HuH-7 (cell line): ENCODE measurements around the gene NPHP4.
"Not testable (repeated sequence)": the region's sequence is repeated elsewhere in the genome, so short reads cannot be mapped to it uniquely, and the experiment has no call there.

ENCODE experiments used
- DNase-seq: peaks from one replicate; pipeline ENCODE4 v3.0.0; 2011; ENCODE audit warnings: low spot score

The NPHP4 gene

GRCh38 chr1:5911871-5912271 lies 80.4 kb downstream of the NPHP4 start:
- DNase-seq, result no peak

- no peak for DNase-seq
Observed at GRCh38 chr1:5911157-5911556, 81.1 kb downstream of the NPHP4 start.

- DNase-seq, result no peak
Observed at GRCh38 chr1:5910666-5911065, 81.6 kb downstream of the NPHP4 start.

GRCh38 chr1:5910276-5910620 lies 82.0 kb downstream of the NPHP4 start:
- DNase-seq, result no peak

GRCh38 chr1:5909576-5910275 lies 82.5 kb downstream of the NPHP4 start:
- DNase-seq, result no peak

GRCh38 chr1:5908461-5909375 lies 83.5 kb downstream of the NPHP4 start:
- DNase-seq, result no peak

GRCh38 chr1:5907966-5908365 lies 84.3 kb downstream of the NPHP4 start:
- no peak for DNase-seq

GRCh38 chr1:5907386-5907785 lies 84.8 kb downstream of the NPHP4 start:
- no peak for DNase-seq

GRCh38 chr1:5906966-5907365 lies 85.3 kb downstream of the NPHP4 start:
- DNase-seq, result no peak

- DNase-seq, result no peak
Observed at GRCh38 chr1:5906116-5906515, 86.1 kb downstream of the NPHP4 start.

- no peak for DNase-seq
Observed at GRCh38 chr1:5905436-5905835, 86.8 kb downstream of the NPHP4 start.

GRCh38 chr1:5904551-5904950 lies 87.7 kb downstream of the NPHP4 start:
- DNase-seq, result no peak

GRCh38 chr1:5903680-5904079 lies 88.5 kb downstream of the NPHP4 start:
- DNase-seq, result no peak

GRCh38 chr1:5903031-5903430 lies 89.2 kb downstream of the NPHP4 start:
- no peak for DNase-seq

GRCh38 chr1:5901841-5902240 lies 90.4 kb downstream of the NPHP4 start:
- no peak for DNase-seq

- no peak for DNase-seq
Observed at GRCh38 chr1:5901150-5901549, 91.1 kb downstream of the NPHP4 start.

GRCh38 chr1:5898266-5898665 lies 94.0 kb downstream of the NPHP4 start:
- no peak for DNase-seq

- DNase-seq, result no peak
Observed at GRCh38 chr1:5896706-5897660, 95.2 kb downstream of the NPHP4 start.

- DNase-seq, result no peak
Observed at GRCh38 chr1:5895446-5896406, 96.5 kb downstream of the NPHP4 start.

GRCh38 chr1:5893699-5894278 lies 98.4 kb downstream of the NPHP4 start:
- DNase-seq, result not testable (repeated sequence)

GRCh38 chr1:5892329-5892728 lies 99.9 kb downstream of the NPHP4 start:
- DNase-seq, result no peak
